Prostate gland (tissue), 2 donors: ENCODE data around the gene RING1.

Experiments used
- CTCF ChIP-seq, 4 experiments: fragments of 200-600 bp in 2 of 4; fragments of 450-650 bp in 2 of 4; sonication (generic) in 2 of 4; IDR thresholded peaks; 1 replicate in 3 of 4; 2 replicates in 1 of 4; pipeline ENCODE4 v1.5.1; 2016 to 2019; ENCODE audit warnings: antibody characterized with exemption in 4 of 4, mild to moderate bottlenecking in 2 of 4, moderate library complexity in 2 of 4
- POLR2A ChIP-seq: fragments of 450-650 bp; IDR thresholded peaks from one replicate; pipeline ENCODE4 v1.6.1; 2016; ENCODE audit warnings: antibody characterized with exemption, mild to moderate bottlenecking
- POLR2AphosphoS5 ChIP-seq: sonication (generic); formaldehyde crosslinking; IDR thresholded peaks from one replicate; pipeline ENCODE4 v1.6.1; 2017; ENCODE audit warnings: antibody characterized with exemption

DNA sequence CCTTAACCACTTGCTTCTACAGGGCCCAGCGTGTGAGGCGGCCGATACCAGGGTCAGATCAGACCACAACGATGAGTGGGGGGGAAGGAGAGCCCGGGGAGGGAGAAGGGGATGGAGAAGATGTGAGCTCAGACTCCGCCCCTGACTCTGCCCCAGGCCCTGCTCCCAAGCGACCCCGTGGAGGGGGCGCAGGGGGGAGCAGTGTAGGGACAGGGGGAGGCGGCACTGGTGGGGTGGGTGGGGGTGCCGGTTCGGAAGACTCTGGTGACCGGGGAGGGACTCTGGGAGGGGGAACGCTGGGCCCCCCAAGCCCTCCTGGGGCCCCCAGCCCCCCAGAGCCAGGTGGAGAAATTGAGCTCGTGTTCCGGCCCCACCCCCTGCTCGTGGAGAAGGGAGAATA lies 2.8 kb downstream of the RING1 start:
- TF ChIP-seq CTCF (IDR thresholded peaks at IDR 0.05) (no peak), POLR2A (no peak), POLR2AphosphoS5 (no peak)
